ENCODE data around the gene MMP20. TPM values are rescaled to one million over a fixed set of nuclear protein-coding genes. Genes with fewer than 3 reads are reported as not detected.

Gene MMP20
- total RNA-seq, 2 experiments from 2014 or later, result not detected

DNA sequence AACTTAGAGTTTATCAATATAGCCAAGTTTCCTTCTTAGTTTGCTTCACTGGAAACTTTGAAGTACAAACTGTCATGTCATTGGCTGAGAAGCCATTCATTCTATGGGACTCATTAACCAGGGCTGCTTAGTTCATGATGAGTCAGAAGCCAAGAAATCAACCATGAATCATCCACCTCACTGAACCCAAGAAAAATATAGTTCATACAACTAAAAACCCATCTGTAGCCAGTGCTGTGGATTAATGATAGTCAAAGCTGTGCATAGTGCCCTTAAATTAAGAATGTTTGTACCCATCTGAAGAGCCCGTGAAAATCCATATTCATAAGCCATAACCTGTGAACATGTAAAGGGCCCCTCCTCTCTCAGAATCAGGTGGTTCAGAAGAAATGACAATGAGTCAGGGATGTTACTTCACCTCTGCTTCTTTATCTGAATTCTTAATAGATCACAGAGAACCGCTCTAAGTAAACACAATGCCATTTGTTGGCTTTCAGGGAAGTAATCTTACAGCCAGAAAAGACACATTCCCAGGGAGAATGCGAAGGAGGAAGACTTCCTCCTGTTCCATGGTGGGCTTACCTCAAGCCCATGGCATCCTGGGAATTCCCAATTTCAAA, 25.4 kb downstream of the MMP20 start:
- POLR2A ChIA-PET, result no interaction called here
- CTCF ChIA-PET, result interaction anchor here (1.4 kb wide), 1 partner anchor 14 kb away, joined by 4 read pairs; no protein-coding TSS in a partner anchor

GRCh38 chr11:102598272-102598671, 26.9 kb downstream of the MMP20 start:
- ChIA-PET POLR2A (no interaction called here), CTCF (no interaction called here)

GRCh38 chr11:102596578-102596977, 28.6 kb downstream of the MMP20 start:
- CTCF ChIA-PET, result interaction anchor here (0.8 kb wide), 1 partner anchor 16 kb away, joined by 3 read pairs; no protein-coding TSS in a partner anchor
- POLR2A ChIA-PET, result no interaction called here

GRCh38 chr11:102592634-102593581, 32.2 kb downstream of the MMP20 start:
- ChIA-PET POLR2A (no interaction called here), CTCF (interaction anchor here (0.6 kb wide), 1 partner anchor 208 kb away, joined by 3 read pairs; no protein-coding TSS in a partner anchor)

GRCh38 chr11:102592131-102592530, 33.0 kb downstream of the MMP20 start:
- POLR2A ChIA-PET, result no interaction called here
- CTCF ChIA-PET, result interaction anchor here (0.6 to 0.9 kb wide), 2 partner anchors 21 to 207 kb away, joined by 3 read pairs; no protein-coding TSS in a partner anchor

GRCh38 chr11:102591160-102591718, 33.9 kb downstream of the MMP20 start:
- ChIA-PET CTCF (interaction anchor here (0.9 kb wide), 1 partner anchor 22 kb away, joined by 3 read pairs; no protein-coding TSS in a partner anchor), POLR2A (no interaction called here)

DNA sequence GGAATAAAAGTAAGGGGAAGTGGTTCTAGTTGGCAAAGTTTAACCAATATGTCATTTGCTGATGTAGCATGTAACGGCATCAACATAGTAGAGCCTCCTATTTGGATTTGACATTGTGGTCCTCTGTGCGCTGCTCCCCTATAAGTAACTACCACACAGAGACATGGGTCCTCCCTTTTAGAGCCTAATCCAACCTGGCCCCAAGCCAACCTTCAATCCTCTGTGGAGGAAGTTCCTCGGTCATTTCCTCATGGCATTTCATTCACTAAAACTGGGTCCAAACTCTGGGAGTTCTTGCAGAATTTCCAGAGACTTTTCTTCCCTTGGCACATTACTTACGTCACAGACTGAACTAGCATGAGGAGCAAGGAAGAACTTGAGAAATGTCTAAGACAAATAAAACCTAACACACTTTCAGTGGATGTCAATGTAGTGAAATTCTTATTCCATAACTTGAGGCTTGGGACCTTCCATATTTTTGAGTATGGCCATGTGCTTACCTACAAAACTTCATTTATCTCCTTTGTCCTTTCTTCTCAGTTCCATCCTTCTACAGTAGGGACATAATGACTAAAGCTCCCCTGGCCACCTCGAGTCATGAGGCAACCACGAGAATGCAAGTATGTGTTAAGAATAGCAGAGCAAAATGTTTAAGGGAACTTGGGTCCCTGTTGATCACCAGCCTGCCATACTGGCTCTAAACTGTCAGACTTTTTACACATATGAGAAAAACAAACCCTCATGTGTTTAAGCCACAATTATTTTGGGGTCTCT, 34.7 kb downstream of the MMP20 start:
- ChIA-PET POLR2A (no interaction called here), CTCF (no interaction called here)

DNA sequence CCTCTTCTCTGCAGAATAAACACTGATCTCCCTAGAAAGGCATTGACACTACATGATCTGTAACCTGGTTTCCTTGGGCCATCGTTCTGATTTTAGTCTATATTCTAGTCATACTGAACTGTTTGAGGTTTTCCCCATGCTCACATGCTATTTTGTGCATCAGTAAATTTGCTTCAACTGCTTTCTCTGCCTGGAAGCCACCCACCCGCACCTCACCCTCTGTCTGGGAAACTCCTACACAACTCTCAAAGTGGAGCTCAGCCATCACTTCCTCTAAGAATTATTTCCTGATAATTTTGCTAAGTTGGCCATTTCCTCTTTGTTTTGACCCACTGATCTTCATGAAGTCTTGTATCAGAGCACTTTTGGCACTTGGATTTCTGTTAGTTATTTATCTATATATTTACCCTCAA, 36.1 kb downstream of the MMP20 start:
- ChIA-PET CTCF (interaction anchor here (1.2 kb wide), 1 partner anchor 34 kb away, joined by 3 read pairs; no protein-coding TSS in a partner anchor), POLR2A (interaction anchor here (0.6 kb wide), 1 partner anchor 269 kb away, joined by 3 read pairs; no protein-coding TSS in a partner anchor)

DNA sequence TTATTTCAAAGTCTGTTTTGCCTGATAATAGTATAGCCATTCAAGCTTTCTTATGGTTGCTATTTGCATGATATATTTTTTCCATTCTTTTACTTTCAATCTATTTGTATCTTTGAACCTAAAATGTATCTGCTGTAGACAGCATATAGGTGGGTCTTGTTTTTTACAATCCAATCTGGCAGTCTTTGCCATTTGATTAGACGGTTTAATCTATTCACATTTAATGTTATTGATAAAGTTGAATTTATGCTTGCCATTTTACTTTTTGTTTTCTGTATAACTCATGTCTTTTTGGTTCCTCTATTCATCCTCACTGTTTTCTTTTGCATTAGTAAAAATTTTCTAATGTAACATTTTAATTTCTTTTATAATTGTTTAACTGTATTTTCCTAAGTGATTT, 37.4 kb downstream of the MMP20 start:
- ChIA-PET POLR2A (no interaction called here), CTCF (no interaction called here)

DNA sequence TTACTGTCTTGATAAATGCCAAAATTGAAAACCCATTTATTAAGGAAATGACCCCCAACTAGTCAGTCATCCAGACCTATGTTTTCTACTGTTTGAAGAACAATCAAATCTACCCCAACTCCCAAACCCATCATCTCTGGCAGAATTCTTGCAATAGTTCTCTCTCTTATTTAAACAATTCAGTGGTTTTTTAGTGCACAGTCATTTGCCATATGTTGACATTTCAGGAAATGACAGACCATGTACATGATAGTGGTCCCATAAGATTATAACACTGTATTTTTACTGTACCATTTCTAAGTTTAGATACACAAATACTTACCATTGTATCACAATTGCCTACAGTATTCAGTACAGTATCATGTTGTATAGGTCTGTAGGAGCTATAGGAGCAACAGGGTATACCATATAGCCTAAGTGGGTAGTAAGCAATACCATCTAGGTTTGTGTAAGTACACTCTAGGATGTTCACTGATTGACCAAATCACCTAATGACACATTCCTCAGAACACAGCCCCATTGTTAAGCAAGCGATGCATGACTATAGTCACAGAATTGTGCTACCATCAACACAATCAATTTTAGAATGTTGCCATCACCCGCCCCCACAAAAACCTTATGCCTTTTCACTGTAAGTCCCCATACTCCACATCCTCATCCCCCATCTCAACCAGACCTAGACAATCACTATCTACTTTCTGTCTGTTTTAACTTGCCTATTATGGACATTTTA, 41.8 kb downstream of the MMP20 start:
- POLR2A ChIA-PET, result no interaction called here
- CTCF ChIA-PET, result no interaction called here

DNA sequence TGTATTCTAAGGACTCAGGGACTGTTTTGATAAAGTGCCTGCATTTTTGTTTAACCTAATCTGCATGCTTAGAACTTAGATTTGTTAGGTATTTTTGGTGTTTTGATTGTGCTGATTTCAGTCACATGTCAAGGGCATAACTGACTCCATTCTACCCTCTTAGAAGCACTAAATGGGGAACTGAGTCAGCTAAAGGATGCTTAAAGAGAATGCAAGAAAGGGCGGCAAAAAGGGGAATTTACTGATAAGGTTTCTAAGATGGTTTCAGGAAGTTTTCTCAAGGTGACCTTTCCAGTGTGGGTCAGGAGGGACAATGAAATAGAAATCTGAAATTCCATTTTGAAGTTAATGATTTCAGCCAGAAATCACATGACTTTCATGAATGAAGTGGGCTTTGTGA, 43.0 kb downstream of the MMP20 start:
- CTCF ChIA-PET, result no interaction called here
- POLR2A ChIA-PET, result no interaction called here

GRCh38 chr11:102581066-102581465, 44.1 kb downstream of the MMP20 start:
- POLR2A ChIA-PET, result no interaction called here
- CTCF ChIA-PET, result no interaction called here

- ChIA-PET POLR2A (interaction anchor here (0.5 kb wide), 1 partner anchor 30 kb away, joined by 4 read pairs; no protein-coding TSS in a partner anchor), CTCF (no interaction called here)
Observed at GRCh38 chr11:102580185-102580951, 44.8 kb downstream of the MMP20 start.

- POLR2A ChIA-PET, result interaction anchor here (0.6 kb wide), 1 partner anchor 31 kb away, joined by 6 read pairs; no protein-coding TSS in a partner anchor
- CTCF ChIA-PET, result interaction anchor here (0.6 kb wide), 1 partner anchor 400 kb away, joined by 3 read pairs; no protein-coding TSS in a partner anchor
Observed at GRCh38 chr11:102577723-102578122, 47.4 kb downstream of the MMP20 start.

GRCh38 chr11:102577182-102577581, 48.0 kb downstream of the MMP20 start:
- POLR2A ChIA-PET, result no interaction called here
- CTCF ChIA-PET, result no interaction called here

GRCh38 chr11:102576350-102576749, 48.8 kb downstream of the MMP20 start:
- ChIA-PET POLR2A (no interaction called here), CTCF (no interaction called here)

- POLR2A ChIA-PET, result no interaction called here
- CTCF ChIA-PET, result interaction anchor here (0.6 kb wide), 1 partner anchor 77 kb away, joined by 4 read pairs; no protein-coding TSS in a partner anchor
Observed at GRCh38 chr11:102575012-102575411, 50.1 kb downstream of the MMP20 start.

GRCh38 chr11:102573851-102574250, 51.3 kb downstream of the MMP20 start:
- POLR2A ChIA-PET, result no interaction called here
- CTCF ChIA-PET, result no interaction called here
